Neural progenitor cell (in vitro differentiated cells): ENCODE measurements around the gene DTNBP1. TPM values are rescaled to one million over a fixed set of nuclear protein-coding genes. Genes with fewer than 3 reads are reported as not detected.

ENCODE experiments used
- DNase-seq: peaks from one replicate; pipeline ENCODE4 v3.0.0-alpha.2; 2016; ENCODE audit warnings: low spot score
- H2AFZ ChIP-seq: fragments of 200-600 bp; sonication (generic); replicated peaks from 2 replicates; pipeline ENCODE4 v1.6.1; 2016; ENCODE audit warnings: antibody characterized with exemption
- H3F3A ChIP-seq: fragments of 200-600 bp; sonication (generic); 2 replicates; pipeline ENCODE4 v1.6.1; 2016; ENCODE audit warnings: antibody characterized with exemption, low read depth
- H3K27ac ChIP-seq: fragments of 200-600 bp; sonication (generic); 2 replicates; pipeline ENCODE4 v1.5.1; 2016; ENCODE audit warnings: mild to moderate bottlenecking
- H3K27me3 ChIP-seq: fragments of 200-600 bp; sonication (generic); 2 replicates; pipeline ENCODE4 v1.6.1; 2016; ENCODE audit warnings: mild to moderate bottlenecking, moderate library complexity
- H3K36me3 ChIP-seq: fragments of 200-600 bp; sonication (generic); 2 replicates; pipeline ENCODE4 v1.5.1; 2016
- H3K4me1 ChIP-seq: fragments of 200-600 bp; sonication (generic); 2 replicates; pipeline ENCODE4 v1.6.1; 2016; ENCODE audit warnings: mixed run types
- H3K4me2 ChIP-seq: fragments of 200-600 bp; sonication (generic); 2 replicates; pipeline ENCODE4 v1.6.1; 2016
- H3K4me3 ChIP-seq: fragments of 200-600 bp; sonication (generic); 2 replicates; pipeline ENCODE4 v1.5.1; 2016
- H3K79me2 ChIP-seq: fragments of 200-600 bp; sonication (generic); 2 replicates; pipeline ENCODE4 v1.6.1; 2016; ENCODE audit warnings: low read depth
- H3K9ac ChIP-seq: fragments of 200-600 bp; sonication (generic); 2 replicates; pipeline ENCODE4 v1.6.1; 2016
- H3K9me3 ChIP-seq: fragments of 200-600 bp; sonication (generic); 2 replicates; pipeline ENCODE4 v1.5.1; 2016; ENCODE audit warnings: low read depth
- H4K20me1 ChIP-seq: fragments of 200-600 bp; sonication (generic); 2 replicates; pipeline ENCODE4 v1.6.1; 2016; ENCODE audit warnings: low read depth
- H3K27ac Mint-ChIP-seq: 3 replicates; pipeline ENCODE4 v1.8.0; 2021; ENCODE audit warnings: mixed read lengths
- H3K27me3 Mint-ChIP-seq: 2 replicates; pipeline ENCODE4 v1.8.0; 2022; ENCODE audit warnings: low read depth, mild to moderate bottlenecking, inconsistent platforms, moderate library complexity, mixed read lengths; ENCODE audit not compliant: insufficient read depth
- H3K36me3 Mint-ChIP-seq: 3 replicates; pipeline ENCODE4 v1.8.0; 2021; ENCODE audit warnings: mixed read lengths
- H3K4me1 Mint-ChIP-seq: 3 replicates; pipeline ENCODE4 v1.8.0; 2021; ENCODE audit warnings: mixed read lengths
- H3K4me3 Mint-ChIP-seq: 3 replicates; pipeline ENCODE4 v1.8.0; 2021; ENCODE audit warnings: mild to moderate bottlenecking, moderate library complexity, mixed read lengths
- H3K9me3 Mint-ChIP-seq: 3 replicates; pipeline ENCODE4 v1.8.0; 2020; ENCODE audit warnings: mixed read lengths
- EZH2 ChIP-seq: fragments of 200-600 bp; sonication (generic); IDR thresholded peaks from 2 replicates; pipeline ENCODE4 v1.6.1; 2017; ENCODE audit warnings: antibody characterized with exemption, mild to moderate bottlenecking, moderate library complexity
- EZH2phosphoT487 ChIP-seq: fragments of 200-600 bp; sonication (generic); IDR thresholded peaks from 2 replicates; pipeline ENCODE4 v1.6.1; 2017; ENCODE audit warnings: antibody characterized with exemption
- total RNA-seq: library from RNA; depleted of rRNA; stranded (reverse); fragments of >200 nt; gene quantifications from 2 replicates; pipeline ENCODE4 v1.2.3, GENCODE V29; 2015; ENCODE audit warnings: low replicate concordance
- TF ChIP-seq, protein P1 (sequence below): fragments of 200-600 bp; sonication (generic); IDR thresholded peaks from 2 replicates; pipeline ENCODE4 v1.5.1; 2017; ENCODE audit warnings: antibody characterized with exemption, mild to moderate bottlenecking

DTNBP1 gene
- total RNA-seq, 1 donor from 2014 or later, result 4.5 TPM

DNA sequence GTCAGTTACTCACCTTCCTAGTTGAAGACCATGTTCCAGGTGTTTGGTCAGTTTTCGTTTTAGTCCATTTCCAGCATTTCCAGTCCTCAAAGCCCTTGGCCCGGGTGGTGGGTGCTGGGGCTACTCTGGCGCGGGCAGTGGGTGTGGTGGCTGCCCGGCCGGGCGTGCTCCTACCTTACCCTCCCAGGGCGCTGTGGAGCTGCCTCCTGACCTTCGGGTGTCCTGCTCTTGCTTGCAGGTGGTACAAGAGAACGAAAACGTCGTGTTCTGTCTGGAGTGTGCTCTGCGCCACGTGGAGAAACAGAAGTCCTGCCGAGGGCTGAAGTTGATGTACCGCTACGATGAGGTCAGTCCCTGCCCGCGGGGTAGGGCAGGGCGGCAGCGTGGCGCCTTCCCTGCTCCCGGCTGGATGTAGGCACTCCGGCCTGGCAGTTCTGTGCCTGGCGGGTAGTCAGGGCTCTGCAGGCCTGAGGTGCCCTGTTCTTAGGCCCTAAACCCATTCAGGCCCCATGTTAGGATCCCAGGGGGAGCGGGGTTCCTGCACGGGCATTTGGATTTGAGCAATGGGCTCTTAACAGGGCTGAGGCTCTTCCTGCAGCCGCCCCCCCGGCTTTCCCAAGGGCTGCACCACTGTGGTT lies 145.8 kb downstream of the DTNBP1 start:
- Mint-ChIP-seq H3K27ac (no peak overlapping the region), H3K4me3 (no peak overlapping the region), H3K27me3 (peaks cover 2% of the 10 kb centered on the region), H3K4me1 (peaks cover under 1% of the 10 kb centered on the region), H3K9me3 (no peaks in the 10 kb centered on the region), H3K36me3 (peaks cover 64% of the 10 kb centered on the region)
- Histone ChIP-seq H3K36me3 (peaks cover 3% of the 10 kb centered on the region), H2AFZ (no peak overlapping the region), H3K9me3 (no peaks in the 10 kb centered on the region), H3K79me2 (no peaks in the 10 kb centered on the region), H3K9ac (no peak overlapping the region), H3K4me1 (no peaks in the 10 kb centered on the region), H3F3A (no peaks in the 10 kb centered on the region), H3K27me3 (no peaks in the 10 kb centered on the region), H4K20me1 (peaks cover 9% of the 10 kb centered on the region), H3K4me3 (no peak overlapping the region), H3K27ac (no peak overlapping the region), H3K4me2 (no peak overlapping the region)
- DNase-seq, result no peak
- TF ChIP-seq EZH2phosphoT487, result no peak
- TF ChIP-seq, protein P1, sequence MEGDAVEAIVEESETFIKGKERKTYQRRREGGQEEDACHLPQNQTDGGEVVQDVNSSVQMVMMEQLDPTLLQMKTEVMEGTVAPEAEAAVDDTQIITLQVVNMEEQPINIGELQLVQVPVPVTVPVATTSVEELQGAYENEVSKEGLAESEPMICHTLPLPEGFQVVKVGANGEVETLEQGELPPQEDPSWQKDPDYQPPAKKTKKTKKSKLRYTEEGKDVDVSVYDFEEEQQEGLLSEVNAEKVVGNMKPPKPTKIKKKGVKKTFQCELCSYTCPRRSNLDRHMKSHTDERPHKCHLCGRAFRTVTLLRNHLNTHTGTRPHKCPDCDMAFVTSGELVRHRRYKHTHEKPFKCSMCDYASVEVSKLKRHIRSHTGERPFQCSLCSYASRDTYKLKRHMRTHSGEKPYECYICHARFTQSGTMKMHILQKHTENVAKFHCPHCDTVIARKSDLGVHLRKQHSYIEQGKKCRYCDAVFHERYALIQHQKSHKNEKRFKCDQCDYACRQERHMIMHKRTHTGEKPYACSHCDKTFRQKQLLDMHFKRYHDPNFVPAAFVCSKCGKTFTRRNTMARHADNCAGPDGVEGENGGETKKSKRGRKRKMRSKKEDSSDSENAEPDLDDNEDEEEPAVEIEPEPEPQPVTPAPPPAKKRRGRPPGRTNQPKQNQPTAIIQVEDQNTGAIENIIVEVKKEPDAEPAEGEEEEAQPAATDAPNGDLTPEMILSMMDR, result no peak
- no peak for TF ChIP-seq EZH2

DNA sequence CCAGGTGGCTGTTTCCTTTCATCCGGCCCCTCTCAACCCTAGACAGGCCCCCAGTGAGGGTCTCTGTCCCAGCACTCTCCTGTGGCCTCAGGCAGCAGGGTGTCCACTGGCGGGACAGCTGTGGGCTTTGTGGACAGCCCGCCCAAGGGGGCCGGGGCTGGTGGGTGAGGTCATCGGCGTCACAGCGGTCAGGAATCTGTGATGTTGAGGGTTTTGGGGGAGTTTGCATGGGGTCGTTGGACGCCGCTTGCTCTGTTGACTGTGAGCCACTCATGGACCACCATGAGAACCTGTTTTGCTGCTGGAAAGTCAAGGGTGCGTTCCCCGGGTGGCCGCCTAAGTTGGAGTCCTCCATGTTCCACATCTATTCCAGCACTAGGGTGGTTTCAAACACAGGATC lies 146.4 kb downstream of the DTNBP1 start:
- H3K4me3 Mint-ChIP-seq, result no peak overlapping the region
- H3K9ac ChIP-seq, result no peak overlapping the region
- H3K4me1 Mint-ChIP-seq, result peaks cover 2% of the 10 kb centered on the region
- H3K36me3 Mint-ChIP-seq, result peaks cover 63% of the 10 kb centered on the region
- TF ChIP-seq, protein P1, result no peak
- TF ChIP-seq EZH2phosphoT487 (no peak), EZH2 (no peak)
- H3K79me2 ChIP-seq, result no peaks in the 10 kb centered on the region
- peaks cover 10% of the 10 kb centered on the region for H4K20me1 ChIP-seq
- peaks cover 2% of the 10 kb centered on the region for H3K27me3 Mint-ChIP-seq
- H3K36me3 ChIP-seq, result peaks cover 3% of the 10 kb centered on the region
- no peaks in the 10 kb centered on the region for H3K27me3 ChIP-seq
- no peak overlapping the region for H2AFZ ChIP-seq
- no peak overlapping the region for H3K4me2 ChIP-seq
- no peak overlapping the region for H3K27ac ChIP-seq
- H3K27ac Mint-ChIP-seq, result no peak overlapping the region
- no peaks in the 10 kb centered on the region for H3F3A ChIP-seq
- no peak overlapping the region for H3K4me3 ChIP-seq
- H3K9me3 ChIP-seq, result no peaks in the 10 kb centered on the region
- no peaks in the 10 kb centered on the region for H3K4me1 ChIP-seq
- DNase-seq, result no peak
- no peaks in the 10 kb centered on the region for H3K9me3 Mint-ChIP-seq

DNA sequence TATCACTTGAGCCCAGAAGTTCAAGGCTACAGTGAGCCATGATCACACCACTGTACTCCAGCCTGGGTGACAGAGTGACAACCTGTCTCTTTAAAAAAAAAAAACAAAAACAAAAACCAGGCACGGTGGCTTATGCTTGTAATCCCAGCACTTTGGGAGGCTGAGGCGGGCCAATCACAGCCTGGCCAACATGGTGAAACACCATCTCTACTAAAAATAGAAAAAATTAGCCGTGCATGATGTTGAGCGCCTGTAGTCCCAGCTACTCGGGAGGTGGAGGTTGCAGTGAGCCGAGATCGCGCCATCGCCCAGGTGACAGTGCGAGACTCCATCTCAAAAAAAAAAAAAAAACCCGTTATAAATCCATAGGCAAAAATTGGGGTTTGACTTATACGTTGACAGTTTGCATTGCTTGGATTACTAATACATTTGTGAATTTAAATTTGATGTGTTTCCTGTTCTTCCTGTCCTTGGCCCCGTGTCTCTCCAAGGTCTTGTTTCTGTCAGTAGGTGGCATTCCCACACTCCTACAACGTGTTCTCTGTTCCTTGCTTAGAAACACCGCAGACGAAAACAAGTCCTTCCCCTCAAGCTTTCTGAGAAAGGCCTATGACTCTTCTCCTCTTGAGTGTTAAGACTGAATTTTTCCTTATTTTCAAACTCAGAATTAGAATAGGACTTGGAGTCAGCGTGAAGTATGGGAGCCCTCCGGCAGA lies 147.0 kb downstream of the DTNBP1 start:
- H3K79me2 ChIP-seq, result no peaks in the 10 kb centered on the region
- Mint-ChIP-seq H3K36me3 (peaks cover 62% of the 10 kb centered on the region), H3K27me3 (peaks cover 2% of the 10 kb centered on the region), H3K9me3 (no peaks in the 10 kb centered on the region), H3K27ac (peak overlapping the region; percentile 78), H3K4me3 (no peak overlapping the region), H3K4me1 (peaks cover 2% of the 10 kb centered on the region)
- no peaks in the 10 kb centered on the region for H3F3A ChIP-seq
- TF ChIP-seq, protein P1, result no peak
- TF ChIP-seq EZH2phosphoT487 (no peak), EZH2 (no peak)
- H3K9ac ChIP-seq, result no peak overlapping the region
- H3K36me3 ChIP-seq, result no peaks in the 10 kb centered on the region
- peaks cover 10% of the 10 kb centered on the region for H4K20me1 ChIP-seq
- no peak overlapping the region for H2AFZ ChIP-seq
- H3K27ac ChIP-seq, result no peak overlapping the region
- no peak overlapping the region for H3K4me3 ChIP-seq
- H3K9me3 ChIP-seq, result no peaks in the 10 kb centered on the region
- H3K27me3 ChIP-seq, result no peaks in the 10 kb centered on the region
- no peak overlapping the region for H3K4me2 ChIP-seq
- H3K4me1 ChIP-seq, result no peaks in the 10 kb centered on the region
- DNase-seq, result no peak
